Stomach (tissue), 4 donors: ENCODE measurements around the gene MAK.

Experiments
- EP300 ChIP-seq: sonication (generic); formaldehyde crosslinking; IDR thresholded peaks from one replicate; pipeline ENCODE4 v1.6.1; 2017; ENCODE audit warnings: antibody characterized with exemption
- POLR2A ChIP-seq, 4 donors: fragments of 450-650 bp; IDR thresholded peaks; one replicate each; pipeline ENCODE4 v1.6.1; 2016; ENCODE audit warnings: antibody characterized with exemption in 4 of 4, control low read depth in 2 of 4, mild to moderate bottlenecking in 1 of 4, moderate library complexity in 1 of 4
- POLR2AphosphoS5 ChIP-seq, 3 donors: sonication (generic); formaldehyde crosslinking; IDR thresholded peaks; one replicate each; pipeline ENCODE4 v1.6.1; 2016; ENCODE audit warnings: antibody characterized with exemption in 3 of 3
- TF ChIP-seq, protein P1 (sequence below), 7 experiments: fragments of 450-650 bp in 4 of 7; fragments of 200-600 bp in 3 of 7; sonication (generic) in 3 of 7; IDR thresholded peaks; one replicate each; pipeline ENCODE4 v1.5.1; 2016 to 2019; ENCODE audit warnings: antibody characterized with exemption in 7 of 7, control low read depth in 2 of 7, mild to moderate bottlenecking in 1 of 7

DNA sequence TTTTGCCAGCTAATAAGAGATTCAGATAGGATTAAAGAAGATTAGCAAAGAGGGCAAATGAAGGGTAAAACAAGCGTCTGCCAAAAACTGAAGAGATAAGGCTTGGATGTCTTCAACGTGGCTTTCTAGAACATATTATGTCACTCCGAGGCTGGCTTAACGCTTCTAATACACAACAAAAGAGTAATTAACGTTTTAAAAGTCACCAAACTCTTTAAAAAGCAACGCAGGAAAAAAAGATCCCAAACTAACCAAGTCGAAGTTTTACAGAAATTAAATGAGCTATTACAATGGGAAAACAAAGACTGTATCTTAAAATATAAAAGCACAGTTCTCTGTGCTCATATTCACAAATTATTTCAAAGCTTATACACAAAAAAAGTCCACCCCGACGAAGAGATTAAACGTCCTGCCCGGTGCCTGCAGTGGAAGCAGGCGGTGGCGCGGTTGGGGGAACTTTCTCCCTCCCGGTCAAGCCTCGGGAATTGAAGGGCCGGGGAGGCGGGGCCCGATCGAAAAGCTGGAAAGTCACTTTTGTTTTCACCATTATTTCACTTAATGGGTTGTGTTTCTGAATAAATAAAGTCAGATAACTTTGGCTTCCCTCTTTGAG is 1.2 kb downstream of the MAK start:
- TF ChIP-seq, protein P1, sequence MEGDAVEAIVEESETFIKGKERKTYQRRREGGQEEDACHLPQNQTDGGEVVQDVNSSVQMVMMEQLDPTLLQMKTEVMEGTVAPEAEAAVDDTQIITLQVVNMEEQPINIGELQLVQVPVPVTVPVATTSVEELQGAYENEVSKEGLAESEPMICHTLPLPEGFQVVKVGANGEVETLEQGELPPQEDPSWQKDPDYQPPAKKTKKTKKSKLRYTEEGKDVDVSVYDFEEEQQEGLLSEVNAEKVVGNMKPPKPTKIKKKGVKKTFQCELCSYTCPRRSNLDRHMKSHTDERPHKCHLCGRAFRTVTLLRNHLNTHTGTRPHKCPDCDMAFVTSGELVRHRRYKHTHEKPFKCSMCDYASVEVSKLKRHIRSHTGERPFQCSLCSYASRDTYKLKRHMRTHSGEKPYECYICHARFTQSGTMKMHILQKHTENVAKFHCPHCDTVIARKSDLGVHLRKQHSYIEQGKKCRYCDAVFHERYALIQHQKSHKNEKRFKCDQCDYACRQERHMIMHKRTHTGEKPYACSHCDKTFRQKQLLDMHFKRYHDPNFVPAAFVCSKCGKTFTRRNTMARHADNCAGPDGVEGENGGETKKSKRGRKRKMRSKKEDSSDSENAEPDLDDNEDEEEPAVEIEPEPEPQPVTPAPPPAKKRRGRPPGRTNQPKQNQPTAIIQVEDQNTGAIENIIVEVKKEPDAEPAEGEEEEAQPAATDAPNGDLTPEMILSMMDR (IDR thresholded peaks at IDR 0.05): no peak
- no peak for TF ChIP-seq POLR2AphosphoS5 (IDR thresholded peaks at IDR 0.05)
- no peak for TF ChIP-seq EP300
- TF ChIP-seq POLR2A (IDR thresholded peaks at IDR 0.05): no peak
